Measurements from ENCODE around the gene ZNF25.

ZNF25 gene

GRCh38 chr10:37906382-37906781, 70.1 kb downstream of the ZNF25 start:
- no peak for DNase-seq (ENCODE audit: low read depth in 1 of 2, low spot score in 1 of 2)
- no peak for TF ChIP-seq JUND (IDR thresholded peaks at IDR 0.05; ENCODE audit: low read depth)
- in situ Hi-C loops (cut with HindIII; ENCODE audit: low pct_unique_long_range_greater_than_20kb, low sequenced_read_pairs): no loop called here
